Endometrium (tissue), 2 donors: ENCODE data around the gene TRABD.
"Not testable (repeated sequence)": the region's sequence is repeated elsewhere in the genome, so short reads cannot be mapped to it uniquely, and the experiment has no call there.

Source experiments
- FAIRE-seq: peaks from 2 replicates; lab custom pipeline; 2012; peaks lifted over from hg19 to GRCh38; lab: Jason Lieb, UNC
- donor health status: control.
- donor health status: control.

TRABD gene

DNA sequence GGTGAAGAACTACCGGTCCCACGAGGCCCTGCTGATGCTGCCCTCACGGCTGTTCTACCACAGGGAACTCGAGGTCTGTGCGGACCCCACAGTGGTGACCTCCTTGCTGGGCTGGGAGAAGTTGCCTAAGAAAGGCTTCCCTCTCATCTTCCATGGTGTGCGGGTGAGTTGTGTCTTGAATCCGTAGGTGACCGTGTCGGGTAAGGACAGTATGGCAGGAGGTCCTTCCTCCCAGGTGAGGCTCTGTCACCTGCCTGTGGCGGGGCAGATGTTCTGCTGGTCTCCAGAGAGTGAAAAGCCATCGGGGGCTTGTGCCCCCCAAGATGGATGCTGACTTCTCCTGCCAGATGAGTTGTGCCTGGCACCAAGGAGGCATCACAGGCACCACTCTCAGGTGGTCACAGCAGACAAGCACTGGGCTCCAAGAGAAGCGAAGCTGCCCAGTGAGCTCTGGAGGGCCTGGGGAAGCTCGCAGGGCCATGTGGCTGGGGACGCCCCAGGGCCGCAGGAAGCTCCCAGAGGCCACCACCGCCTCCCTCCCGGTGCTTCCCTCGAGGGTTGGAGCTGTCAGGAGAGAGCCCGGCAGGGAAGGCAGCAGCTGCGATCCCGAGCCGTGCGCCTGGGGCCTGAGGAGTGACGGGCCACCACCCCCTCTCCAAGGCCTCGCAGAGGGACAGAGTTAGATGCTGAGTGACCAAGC is 32.5 kb upstream of the TRABD start:
- no peak for FAIRE-seq

DNA sequence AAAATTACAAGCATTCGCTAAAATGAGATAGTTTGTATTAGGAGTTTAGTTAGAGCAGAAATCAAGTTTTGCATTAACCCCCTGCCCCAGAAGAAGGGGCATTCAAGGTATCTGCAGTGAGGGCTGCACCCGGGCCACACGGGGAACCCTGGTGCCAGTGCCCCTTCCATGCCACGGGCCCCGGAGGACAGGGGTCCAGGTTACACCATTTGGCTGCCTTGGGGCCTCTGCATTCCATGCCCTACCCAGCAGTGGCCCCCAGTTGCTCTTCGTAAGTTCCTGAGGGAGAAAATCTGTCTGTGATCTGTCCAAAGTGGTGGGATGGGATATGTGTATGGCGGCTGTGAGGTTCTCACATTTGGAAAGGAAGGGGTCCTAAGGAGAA is 32.0 kb upstream of the TRABD start:
- FAIRE-seq: no peak

DNA sequence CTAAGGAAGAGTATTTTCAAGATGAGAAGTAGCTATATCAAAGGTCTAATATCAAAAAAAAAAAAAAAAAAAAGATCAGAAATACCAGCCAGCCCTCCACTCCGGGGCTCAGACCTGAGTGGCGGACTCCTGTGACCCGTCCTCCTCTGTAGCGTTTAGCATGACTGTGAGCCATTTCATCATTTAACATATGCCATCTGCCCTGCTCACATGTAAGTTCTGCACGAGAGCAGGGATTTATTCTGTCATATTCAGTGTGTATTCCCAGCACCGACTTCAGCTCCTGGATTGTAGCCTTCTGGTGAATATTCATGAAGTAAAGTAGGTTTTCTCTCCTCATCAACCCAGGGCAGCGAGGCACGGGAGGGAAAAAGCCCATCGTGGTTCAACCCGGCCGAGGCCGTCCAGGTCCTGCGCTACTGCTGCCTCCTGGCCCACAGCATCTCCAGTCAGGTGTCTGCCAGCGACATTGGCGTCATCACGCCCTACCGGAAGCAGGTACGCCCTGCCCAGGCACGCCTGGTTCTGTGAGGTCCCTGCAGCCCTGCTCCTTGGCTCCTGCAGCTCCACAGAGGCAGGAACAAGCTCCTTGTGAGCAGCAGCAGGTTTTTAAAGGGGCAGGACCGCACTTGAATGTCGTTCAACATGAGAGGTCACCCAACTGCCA is 27.9 kb upstream of the TRABD start:
- FAIRE-seq: no peak

DNA sequence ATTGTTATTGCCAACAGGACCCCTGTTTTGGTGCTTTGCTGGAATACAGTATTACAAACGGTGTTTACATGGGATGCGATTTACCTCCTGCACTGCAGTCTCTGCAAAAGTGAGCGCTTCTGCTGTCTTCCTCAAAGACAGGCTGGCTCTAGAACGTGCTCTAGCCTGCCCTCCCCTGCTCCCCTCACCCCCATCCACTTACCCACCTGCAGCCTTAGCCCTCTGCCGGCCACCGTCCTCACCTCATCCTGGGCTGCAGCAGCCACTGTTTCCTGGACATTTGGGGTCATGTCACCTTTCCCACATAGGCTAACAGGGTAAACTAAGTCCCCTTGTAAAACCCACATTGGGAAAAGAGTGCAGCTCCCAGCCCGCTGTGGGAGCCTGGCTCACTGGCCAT is 24.8 kb upstream of the TRABD start:
- FAIRE-seq: no peak

DNA sequence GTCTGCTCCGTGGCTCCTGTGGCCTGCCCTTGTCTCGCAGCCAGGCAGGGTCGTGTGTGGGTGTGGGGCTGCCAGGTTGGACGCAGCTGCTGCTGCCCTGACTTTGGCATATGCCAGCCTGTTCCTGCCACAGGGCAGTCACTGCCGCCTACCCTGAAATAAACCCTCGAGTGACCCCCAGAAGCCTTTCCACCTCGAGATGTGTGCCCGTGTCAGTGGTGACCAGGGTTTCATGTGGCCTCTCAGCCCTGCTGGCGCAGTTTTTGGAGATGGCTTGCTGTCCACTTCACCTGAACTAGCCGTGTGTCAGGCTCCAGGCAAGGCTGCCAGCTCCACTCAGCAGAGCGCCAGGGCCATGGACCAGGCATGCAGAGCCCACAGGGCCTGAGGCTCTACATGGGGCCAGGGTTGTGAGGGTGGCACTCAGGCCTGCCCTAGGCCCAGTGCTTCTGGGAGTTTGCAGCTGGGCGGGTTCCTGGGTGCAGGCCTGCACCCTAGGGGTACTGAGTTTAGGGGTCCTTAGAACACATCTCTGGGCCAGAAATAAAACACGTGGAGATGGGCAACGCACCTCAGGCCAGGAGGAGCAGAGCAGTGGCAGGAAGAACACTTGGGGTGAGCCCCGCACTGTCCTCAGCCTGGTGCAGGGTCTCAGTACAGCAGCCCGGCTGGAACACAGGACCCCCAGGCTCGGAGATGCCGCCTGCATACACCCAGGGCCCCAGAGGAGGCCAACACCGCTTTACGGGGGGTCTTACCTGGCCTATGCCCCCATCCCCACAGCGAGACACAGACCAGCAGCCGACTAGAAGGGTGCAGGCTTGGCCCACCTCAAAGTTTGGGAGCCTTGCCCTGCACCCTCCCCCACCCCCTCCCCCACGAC is 24.0 kb upstream of the TRABD start:
- FAIRE-seq: no peak

DNA sequence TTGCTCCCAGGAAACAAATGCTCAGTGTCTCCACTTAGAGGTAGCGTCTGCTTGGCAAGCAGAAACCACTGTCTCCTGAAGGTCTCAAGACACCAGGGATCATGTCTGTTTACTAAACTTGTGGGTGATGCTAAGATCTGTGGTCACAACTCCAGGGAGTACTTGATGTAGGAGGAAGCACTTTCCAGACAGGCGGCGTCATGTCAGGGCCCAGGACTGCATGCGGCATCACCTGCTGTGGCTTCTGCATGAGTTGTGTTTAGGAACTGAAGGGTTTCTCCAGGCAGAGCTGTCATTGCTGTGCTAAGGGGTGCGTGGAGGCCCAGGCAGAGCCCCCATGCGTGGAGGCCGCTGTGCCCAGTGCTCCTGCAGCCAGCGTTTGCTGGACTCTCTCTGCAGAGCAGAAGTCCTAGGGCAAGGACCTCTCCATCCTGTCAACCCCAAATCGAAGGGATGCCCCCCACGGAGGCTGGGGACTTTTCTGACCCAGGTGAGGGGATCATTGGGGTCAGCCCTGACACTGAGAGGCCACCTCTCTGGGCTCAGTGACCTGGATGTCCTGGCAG is 23.2 kb upstream of the TRABD start:
- no peak for FAIRE-seq

DNA sequence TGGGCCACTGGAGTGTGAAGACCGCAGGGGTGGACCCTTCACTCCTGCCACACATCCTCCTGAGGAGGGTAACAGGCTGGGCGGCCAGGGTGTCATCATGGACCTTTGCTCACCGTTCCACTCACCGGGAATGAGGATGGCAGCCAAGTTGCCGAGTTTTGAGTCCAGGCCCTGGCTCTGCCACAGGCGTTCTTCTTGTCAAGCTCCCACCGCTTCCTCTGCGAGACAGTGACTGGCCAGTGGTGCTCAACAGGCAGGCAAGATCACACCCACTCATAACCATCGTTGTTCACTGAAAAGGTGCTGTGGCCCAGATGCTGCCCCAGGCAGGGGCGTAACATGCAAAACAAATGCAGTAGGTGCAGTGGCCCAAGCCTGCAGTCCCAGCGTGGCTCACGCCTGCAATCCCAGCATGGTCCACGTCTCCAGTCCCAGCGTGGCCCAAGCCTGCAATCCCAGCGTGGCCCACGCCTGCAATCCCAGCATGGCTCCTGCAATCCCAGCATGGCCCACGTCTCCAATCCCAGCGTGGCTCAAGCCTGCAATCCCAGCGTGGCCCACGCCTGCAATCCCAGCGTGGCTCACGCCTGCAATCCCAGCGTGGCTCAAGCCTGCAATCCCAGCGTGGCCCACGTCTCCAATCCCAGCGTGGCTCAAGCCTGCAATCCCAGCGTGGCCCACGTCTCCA is 20.1 kb upstream of the TRABD start:
- no peak for FAIRE-seq

DNA sequence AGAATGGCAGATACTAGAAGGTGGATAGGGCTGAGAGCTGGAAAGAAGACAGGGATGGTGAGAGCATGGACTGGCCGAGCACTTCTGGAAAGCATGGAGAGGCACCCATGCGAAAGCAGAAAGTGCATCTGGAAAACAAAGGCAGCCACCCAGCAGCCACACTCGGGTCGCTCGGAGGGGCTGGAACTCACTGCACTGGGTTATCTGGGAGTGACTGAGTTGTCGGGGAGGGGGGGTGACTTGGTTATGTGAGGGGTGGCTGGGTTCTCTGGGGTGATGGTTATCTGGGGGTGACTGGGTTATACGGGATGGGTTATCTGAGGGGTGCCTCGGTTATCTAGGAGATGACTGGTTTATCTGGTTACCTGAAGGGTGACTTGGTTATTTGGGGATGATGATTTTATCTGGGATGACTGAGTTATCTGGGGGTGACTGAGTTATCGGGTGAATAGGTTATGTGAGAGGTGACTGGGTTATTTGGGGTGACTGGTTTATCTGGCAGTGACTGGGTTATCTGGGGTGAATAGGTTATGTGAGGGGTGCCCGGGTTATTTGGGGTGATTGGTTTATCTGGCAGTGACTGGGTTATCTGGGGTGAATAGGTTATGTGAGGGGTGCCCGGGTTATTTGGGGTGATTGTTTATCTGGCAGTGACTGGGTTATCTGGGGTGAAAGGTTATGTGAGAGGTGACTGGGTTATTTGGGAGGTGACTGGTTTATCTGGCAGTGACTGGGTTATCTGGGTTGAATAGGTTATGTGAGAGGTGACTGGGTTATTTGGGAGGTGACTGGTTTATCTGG is 17.8 kb upstream of the TRABD start:
- FAIRE-seq: no peak

DNA sequence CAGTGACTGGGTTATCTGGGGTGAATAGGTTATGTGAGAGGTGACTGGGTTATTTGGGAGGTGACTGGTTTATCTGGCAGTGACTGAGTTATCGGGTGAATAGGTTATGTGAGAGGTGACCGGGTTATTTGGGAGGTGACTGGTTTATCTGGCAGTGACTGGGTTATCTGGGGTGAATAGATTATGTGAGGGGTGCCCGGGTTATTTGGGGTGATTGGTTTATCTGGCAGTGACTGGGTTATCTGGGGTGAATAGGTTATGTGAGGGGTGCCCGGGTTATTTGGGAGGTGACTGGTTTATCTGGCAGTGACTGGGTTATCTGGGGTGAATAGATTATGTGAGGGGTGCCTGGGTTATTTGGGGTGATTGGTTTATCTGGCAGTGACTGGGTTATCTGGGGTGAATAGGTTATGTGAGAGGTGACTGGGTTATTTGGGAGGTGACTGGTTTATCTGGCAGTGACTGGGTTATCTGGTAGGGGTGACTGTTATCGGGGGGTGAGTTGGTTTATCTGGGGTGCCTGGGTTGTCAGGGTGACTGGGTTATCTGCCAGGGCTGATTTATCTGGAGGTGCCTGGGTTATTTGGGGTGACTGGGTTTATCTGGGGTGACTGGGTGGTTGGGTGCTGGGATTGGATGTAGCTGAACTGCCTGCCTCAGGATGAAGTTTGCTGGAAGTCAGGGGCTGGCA is 17.1 kb upstream of the TRABD start:
- FAIRE-seq: not testable (repeated sequence)

DNA sequence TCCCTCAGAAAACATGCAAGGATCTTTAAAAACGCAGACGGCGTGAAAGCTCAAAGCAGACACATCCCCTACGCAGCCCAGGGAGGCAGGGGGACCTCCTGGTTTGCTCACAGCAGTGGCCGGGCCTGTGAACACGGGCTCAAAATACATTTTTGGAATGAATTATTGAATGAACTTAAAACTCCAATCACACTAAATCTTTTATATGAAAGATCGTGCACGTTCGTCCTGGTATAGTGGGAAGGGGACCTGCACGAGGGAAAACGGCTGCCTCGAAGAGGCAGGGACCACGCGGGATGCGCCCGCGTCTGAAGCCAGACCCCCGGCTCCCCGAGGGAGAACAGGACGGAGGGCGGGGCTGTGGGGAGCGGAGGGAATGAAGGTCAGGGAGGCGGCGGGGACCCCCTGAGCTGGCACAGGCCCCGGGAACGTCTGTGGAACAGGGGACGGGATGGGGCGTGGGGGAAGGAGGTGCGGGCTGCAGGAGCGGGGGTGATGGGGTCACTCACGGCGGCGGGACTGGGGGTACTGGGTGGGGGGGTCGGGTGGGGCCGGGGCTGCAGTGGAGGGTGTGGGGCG is 16.4 kb upstream of the TRABD start:
- no peak for FAIRE-seq

DNA sequence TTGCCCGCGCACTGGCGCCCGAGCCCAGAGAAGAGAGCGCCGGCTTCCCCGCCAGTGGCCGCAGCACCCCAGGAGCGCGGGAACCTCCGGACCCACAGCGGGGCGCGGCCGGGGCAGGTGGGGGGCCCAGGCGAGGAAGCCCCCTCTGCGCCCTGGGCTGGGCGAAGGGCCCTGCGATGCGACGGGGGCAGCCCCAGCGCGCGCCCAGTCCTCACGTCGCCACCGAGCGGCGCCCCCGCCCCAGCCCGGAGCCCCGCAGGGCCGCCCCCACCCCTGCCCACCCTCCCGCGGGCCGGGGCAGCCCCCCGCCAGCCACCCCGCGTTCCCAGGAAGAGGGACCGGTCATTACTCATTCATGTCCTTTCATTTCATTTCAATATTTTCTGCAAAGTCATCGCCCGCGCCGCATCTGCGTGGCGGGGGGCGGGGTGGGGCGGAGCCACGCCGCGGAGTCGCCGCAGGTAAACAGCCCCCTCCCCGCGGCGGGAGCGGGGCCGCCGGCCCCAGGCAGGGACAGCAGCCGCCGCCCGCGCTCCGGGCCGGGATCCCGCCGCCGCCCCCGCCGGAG is 15.9 kb upstream of the TRABD start:
- FAIRE-seq: no peak

DNA sequence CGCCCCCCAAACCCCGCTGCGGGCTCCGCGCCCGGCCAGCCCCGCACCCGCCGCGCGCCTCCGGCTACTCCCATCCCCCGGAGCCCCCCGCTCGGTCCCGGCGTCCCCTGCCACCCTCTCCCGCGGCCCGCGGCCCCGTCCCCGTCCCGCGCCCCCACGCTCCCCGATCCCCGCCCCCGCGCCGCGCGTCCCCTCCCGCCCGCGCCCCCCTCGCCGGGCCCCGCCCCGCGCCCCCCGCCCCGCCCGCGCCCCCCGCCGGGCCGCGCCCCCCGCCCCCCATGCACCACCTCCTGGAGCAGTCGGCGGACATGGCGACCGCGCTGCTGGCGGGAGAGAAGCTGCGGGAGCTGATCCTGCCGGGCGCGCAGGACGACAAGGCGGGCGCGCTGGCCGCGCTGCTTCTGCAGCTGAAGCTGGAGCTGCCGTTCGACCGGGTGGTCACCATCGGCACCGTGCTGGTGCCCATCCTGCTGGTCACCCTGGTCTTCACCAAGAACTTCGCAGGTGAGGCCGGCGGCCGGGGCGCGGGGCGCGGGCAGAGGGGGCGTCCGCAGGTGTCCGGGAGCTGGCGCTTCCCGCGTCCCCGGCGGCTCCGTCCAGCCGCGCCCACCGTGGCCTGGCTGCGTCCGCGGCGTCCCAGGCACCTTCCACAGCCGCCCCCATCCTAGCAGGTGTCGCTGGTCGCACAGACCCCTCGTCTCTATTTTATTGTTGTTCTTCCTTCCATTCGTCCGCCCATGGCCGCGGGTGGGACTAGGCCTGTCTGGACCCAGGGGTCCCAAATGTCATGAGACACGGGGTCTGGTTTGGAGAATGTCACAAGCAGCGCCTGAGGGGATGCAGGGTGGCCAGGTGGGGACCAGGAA is 15.0 kb upstream of the TRABD start, which contains the start of gene PANX2:
Gene PANX2, plus strand, starts transcription at position 279 of the 866 bp plus-strand sequence. Its CDS starts 0 bp downstream, at position 279.
- FAIRE-seq: no peak

DNA sequence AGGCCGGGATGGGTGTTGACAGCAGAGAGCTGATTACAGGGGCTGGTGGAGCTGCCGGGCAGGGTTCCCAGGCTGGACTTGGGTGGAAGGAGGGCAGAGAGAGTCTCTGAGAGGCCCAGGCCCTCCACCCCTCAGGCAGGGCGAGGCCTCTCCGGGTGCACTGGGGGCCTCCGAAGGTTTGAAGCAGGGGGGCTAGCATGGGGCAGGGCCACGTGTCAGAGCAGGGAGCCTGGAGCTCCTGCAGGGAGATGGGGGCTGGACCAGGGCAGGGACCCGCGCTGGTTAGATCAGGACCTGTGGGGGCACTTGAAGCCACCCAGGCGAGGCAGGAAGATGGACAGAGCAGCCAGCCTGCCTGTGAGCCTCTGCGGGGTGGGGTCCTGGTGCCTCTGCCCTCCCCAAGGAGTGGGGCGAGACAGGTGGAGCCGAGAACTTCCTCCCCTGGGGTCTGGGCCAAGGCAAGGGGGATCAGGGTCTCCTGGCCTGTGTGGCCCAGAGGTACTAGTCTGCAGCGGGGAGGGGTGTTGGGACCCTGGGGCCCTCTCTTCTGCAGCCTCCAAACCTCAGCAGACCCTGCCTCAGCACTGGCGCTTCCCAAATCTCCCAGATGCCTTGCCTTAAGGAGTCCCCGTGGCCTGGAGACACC is 14.3 kb upstream of the TRABD start:
- no peak for FAIRE-seq

DNA sequence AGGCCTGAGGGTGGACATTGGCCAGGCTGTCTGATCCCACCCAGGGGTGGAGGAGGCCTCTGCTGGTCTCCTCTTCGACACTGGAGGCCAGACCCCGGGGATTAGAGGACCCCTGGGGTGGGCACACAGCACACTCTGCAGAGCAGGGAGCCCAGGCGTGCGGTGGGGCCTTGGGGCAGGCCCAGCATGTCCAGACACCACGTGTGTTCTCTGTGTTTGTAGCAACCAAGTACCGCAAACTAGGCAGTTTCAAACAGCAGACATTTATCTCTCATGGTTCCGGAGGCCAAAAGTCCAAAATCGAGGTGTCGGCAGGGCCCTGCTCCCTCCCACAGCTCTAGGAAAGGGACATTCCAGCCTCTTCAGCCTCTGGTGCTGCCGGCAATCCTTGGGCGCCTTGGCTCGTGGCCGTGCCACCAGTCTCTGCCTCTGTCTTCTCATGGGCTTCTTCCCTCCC is 13.7 kb upstream of the TRABD start:
- no peak for FAIRE-seq

DNA sequence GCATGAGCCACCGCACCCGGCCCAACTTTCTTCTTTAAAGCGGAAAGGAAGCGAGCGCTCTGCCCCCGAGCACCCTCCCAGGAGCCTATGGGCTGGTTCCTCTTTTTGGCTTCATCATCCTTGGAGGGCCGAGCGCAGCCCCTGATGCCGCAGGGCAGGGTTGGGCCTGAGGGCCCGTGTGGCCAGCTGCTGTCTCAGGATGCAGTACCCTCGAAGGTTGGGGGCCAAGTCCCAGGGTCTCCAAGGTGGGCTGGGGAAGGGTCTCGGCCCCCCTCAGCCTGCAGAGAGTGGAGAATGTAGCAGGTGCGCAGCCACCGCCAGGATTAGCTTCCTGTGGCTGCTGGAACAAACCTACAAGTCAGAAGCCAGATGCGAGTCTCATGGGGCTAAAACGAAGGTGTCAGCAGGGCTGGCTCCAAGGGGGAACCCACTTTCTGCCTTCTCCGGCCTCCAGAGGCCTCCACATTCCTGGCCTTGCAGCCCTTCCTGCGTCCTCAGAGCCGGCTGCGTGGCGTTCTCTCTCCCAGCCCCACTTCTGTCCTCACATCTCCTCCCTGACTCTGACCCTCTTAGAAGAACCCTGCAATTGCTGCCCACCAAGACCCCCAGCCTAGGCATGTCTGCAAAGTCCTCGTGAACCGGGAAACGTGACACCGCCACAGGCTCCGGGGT is 12.3 kb upstream of the TRABD start:
- FAIRE-seq: no peak

DNA sequence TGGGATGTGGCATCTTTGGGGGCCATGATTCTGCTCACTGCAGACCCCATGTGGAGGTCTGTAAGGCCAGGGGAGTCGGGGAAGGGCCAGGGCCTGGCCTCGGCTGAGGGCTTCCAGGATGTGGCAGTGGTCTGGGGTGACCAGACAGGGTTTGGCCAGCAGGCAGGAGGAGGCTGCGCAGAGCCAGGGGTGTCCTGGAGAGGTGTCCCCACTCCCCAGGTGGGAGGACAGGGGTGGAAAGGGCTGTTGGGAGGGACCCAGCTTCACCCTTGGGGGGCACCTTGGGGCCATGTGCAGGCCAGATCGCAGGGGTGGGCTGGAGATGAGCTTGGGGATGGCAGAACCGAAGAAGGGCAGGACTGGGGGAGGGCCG is 11.7 kb upstream of the TRABD start:
- no peak for FAIRE-seq

DNA sequence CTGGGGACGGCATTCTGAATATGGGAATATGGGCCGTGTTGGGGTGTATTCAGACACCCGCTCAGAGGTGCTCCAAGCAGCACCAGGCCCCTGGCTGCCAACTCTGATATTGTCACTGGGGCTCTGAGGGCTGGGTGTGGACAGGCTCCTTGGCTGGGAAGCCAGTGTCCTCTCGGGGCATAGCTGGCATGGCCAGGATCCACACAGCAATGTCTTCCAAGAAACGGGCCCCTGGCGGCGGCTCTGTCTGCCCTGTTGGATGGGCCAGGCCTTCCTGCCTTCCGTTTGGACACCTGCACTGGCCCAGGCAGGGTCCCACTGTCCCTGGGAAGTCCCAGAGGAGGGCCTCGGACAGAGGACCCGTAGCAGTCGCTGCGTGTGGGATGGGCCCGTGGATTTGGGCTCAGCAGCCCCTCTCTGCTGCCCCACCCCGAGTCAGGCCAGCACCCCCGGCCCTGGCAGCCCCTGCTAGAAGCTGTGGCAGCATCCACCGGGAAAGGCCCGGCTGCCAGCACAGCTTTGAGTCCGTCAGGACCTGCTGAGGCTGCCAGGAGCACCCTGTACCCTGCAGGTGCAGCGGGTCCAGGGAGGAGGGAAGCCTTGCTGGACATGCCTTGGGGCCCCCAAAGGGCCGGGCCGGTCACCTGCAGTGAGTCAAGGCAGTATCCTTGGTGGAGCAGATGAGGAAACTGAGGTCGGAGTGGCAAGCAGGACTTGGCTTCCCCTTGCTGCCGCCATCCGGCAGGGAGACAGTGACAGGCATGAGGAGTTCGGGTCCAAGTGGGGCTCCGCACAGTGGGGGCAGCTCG is 11.1 kb upstream of the TRABD start:
- no peak for FAIRE-seq
